Measurements from ENCODE around the gene TMEM9.

TMEM9 gene

DNA sequence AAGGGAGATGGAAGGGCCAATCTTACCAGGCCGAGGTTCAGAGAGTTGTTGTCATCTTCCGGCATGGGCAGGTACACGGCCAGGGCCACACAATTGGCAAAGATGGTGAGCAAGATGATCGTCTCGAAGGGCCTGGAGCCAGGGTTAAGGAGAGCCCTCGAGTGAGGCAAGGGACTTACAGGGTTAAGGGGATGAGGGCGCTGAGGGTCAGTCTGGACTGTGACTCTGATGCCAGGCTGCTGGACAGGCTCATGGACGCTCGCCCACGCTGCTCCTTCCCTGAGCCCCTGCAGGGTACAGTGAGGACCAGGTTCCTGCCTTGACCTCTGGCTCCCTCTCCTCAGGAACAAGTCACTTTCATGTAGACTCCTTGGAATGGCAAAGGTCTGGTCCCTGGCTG is 44.1 kb downstream of the TMEM9 start:
- DNase-seq (ENCODE audit: low read depth in 2 of 3, low spot score in 2 of 3) = no peak

DNA sequence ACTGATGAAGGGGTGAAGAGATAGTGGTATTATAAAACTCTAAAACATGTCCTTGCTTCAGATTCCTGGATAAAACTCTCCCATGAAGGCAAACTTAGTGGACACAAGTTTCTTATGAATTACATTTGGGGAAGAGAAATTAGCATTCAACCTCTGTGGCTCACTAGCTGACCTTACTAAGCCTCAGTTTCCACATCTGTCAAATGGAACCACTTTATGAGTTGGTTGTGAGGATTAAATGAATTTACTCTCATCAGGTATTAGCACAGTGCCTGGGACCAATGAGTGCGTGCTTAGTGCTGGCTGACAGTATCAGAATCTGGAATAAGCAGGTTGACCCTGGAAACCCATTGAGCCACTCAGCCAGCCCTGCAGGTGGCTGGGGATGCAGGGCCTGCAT is 44.6 kb downstream of the TMEM9 start:
- DNase-seq (ENCODE audit: low read depth in 2 of 3, low spot score in 2 of 3) = no peak

DNA sequence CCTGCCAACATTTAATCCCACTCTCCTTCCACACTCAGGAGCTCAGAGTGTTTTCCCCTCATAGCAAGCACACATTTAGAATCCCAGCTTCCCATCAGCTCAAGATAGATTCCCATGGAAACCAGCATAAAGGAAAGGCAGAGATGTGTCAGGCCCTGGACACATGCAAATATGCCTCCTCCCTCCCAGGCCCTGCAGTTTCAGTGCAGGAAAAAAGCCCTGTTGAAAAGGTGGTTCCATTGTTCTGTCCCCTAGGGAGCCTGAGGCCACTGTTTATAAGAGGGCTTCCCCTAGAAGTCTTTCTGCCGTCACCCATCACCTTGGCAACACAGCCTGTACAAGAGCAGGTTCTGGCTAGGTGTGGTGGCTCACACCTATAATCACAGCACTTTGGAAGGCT is 45.7 kb downstream of the TMEM9 start:
- no peak for DNase-seq (ENCODE audit: low read depth in 2 of 3, low spot score in 2 of 3)

DNA sequence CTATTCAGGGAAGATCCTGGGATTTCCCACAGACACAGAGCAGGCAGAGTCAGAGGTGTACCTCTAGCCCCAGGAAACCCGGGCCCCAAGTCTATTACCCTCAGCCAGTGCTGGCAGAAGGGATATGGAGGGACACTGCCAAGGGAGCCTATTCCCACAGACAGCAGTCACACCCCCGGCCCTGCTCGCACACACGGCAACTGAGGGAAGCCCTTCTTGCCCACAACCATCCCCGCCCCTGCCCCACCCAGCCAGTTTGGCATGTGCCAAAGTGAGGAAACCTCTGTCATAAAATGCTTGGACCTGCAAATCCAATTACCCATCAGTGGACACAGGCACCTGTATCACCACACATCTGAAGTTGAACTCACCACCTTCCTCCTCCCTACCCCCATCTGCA is 48.6 kb downstream of the TMEM9 start:
- no peak for DNase-seq (ENCODE audit: low read depth in 2 of 3, low spot score in 2 of 3)

DNA sequence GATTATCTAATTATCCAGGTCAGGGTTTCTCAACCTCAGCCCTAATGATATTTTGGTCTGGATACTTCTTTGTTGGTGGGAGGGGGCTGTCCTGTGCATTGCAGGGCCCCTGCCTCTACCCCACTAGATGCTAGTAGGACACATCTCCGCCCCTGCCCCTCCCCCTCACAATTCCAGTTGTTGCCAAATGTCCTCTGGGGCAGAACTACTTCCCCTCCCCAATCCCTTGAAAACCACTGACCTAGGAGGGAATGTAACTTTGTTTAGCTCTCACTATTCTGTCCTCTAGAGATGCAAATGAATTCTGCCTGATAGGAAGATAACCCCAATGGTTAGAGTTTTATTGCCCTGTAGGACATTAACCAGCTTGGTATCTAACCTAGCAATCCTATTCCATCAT is 50.1 kb downstream of the TMEM9 start:
- DNase-seq (ENCODE audit: low read depth in 2 of 3, low spot score in 2 of 3) = no peak

DNA sequence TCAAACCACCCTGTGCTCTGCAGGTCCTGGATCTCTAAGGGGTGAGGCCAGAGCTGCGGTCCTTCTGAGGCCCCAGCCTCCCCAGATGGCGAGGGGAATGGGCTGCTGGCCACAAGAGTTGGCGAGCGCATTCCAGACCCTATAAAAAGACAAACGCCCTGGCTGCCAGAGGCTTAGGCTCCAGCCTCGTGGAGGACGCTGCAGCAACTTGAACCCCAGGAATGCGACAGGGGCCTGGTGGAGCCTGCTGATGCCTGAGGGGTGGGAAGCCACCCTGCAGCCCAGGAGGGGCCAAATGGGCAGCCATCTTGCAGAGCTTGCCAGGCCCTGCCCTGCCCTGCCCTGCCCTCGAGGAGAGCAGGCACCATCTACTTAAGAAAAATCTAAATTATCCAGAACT is 50.6 kb downstream of the TMEM9 start:
- no peak for DNase-seq (ENCODE audit: low read depth in 2 of 3, low spot score in 2 of 3)

DNA sequence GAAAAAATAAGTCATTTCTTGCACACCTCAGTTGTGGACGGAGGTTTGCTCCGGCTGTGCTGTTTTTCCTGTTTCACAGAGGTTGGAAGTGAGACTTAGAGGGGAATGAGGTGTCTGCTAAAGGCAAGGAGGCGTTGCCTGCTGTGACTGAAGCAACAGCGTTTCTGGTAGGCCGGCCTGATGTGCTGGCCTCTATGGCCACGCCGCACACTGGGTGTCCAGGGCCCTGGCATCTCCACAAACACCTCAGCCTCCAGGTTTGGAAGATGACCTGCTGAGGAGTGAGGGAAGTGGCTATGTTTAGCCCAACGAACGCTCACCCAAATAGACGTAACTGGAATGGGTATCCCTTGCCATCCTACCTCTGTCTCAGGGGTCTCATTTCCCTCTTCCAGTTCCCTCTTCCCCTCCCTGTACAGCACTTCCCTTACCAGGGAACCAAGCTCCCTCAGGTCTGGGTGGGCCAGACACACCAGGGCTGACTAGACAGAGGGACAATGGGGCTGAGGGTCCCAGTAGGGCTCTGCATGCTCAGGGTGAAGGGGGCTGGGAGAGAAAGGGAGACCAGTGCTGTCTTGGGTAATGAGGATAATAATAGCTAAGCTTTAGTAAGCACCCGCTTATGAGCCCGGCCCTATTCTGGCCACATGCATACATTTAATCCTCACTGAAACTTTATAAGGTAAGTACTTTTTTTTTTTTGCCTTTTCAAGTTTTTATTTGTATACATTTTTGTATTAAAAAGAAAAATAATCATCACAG is 53.9 kb downstream of the TMEM9 start:
- DNase-seq (ENCODE audit: low read depth in 2 of 3, low spot score in 2 of 3) = no peak

DNA sequence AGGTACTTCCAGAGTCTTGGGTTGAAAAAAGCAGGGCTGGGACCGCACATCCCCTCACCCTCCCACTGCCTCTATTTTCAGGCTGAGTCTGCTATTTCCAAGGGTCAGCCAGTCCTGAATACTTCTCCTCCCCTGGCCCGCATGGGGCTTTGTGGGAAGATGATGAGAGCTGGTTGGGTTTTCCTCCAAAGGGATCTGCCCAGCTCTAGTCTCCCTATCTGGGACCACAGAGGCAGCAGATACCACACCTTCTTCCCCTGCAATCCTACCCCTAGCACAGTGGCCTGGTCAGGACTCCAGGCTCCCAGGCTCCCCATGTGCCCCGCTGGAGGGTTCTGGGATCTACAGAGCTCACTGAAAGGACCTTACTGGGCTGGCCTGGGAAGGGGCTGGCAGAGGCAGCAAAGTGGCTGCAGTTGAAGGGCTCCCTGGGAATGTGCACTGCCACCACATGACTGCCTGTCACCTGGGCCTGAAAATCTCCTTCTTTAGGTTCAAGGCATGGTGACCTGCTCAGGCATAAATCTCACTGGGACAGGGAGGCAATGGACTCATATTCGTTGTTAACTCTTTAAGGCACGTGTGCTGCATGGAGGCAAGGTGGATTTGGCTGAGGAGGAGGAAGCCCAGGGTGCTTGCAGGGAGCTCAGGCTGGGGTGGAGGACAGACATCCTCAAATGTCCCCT is 55.1 kb downstream of the TMEM9 start:
- DNase-seq (ENCODE audit: low read depth in 2 of 3, low spot score in 2 of 3) = no peak

DNA sequence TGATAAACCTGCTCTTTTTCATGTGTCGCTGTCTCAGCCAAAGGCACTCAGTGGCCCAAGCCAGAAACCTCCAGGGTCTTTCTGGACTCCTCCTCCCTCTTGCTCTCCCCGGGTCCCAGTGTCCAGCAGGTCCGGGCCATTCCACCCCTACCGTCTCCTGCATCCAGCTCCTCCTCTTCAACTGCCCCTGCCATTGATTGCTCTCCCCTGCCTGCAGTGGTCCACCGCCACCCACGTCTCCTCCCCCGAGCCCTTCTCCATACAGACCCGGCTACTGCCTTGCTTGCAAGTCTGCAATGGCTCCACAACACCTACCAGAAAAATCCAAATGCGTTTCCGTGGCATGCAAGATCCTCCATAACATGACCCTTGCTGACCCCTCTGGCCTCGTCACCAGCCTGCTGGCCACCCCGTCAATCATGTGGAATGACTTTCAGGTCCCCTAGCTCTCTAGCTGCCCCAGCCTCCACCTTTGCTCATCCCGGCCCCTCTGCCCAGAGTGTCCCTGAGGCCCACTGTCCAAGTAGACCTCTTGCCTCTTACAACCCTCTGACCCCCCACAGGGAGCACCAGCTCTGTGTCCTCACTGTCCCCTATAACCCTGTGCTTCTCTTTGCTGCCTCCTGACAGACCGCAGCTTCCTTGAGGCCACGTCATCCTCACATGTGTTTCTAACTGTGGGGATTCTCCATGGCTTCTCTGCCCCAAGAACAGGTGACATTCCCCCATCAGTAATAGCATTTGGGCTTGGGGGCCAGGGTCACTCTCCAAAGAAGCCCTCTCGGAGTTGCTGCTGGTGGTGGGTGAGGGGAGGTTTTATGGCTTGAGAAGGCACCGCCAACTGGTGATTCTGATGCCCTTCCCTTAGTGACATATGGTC is 57.1 kb downstream of the TMEM9 start:
- DNase-seq (ENCODE audit: low read depth in 2 of 3, low spot score in 2 of 3) = no peak

DNA sequence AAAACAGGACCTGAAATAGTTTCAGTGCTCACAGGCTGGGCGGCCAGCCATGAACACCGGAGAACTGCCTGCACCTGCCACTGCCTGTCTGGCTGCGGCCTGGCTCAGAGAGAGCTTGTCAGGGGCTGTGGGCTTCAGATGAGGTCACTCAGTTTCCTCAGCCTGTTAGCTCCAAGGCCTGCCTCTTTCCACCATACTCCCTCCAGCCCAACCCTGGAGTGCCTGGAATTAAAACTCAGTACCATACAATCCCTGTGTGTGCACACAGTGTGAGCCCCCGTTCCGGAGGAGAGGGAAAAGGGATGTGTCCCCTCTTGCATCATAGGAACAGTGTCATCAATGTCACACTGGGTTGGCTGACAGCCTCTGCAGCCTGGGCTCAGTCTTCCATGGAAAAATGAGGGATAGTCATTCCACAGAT is 58.2 kb downstream of the TMEM9 start:
- DNase-seq (ENCODE audit: low read depth in 2 of 3, low spot score in 2 of 3) = no peak

DNA sequence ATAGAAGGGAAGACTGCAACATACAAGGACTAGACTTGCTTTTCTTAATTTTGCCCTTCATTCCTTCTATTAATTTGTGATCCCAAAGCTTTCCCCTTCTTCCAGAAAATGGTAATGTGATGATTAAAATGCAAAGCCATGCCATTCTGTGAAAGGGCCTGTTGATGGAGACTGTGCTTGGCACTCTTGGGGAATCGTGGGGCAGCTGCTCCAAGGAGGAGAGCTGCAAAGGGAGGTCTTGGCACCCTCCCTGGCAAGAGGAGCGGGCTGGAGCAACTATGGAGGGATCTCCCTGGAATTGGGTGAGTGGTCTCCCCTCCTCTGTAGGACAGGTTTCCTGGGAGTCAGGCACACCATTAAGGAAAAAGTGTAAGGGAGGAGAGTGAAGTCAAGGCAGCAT is 58.7 kb downstream of the TMEM9 start:
- DNase-seq (ENCODE audit: low read depth in 2 of 3, low spot score in 2 of 3) = no peak

DNA sequence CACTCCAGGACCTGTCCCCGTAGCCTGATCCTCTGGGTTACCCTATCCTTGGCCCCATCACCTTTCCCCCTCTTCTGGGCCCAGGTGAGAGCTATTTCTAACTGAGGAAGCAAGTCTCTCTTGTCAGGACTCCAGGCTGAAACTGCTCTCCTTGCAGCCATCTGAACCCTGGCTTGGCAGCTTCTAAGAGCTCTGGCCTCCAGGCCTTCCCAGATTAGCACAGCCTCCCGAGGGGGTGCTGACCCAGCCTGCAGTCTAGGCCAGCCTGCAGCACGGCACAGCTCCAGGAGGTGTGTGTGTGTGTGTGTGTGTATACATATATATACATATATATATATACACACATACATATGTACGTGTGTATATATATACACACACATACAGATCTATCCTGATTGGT is 59.4 kb downstream of the TMEM9 start:
- DNase-seq (ENCODE audit: low read depth in 2 of 3, low spot score in 2 of 3) = no peak

DNA sequence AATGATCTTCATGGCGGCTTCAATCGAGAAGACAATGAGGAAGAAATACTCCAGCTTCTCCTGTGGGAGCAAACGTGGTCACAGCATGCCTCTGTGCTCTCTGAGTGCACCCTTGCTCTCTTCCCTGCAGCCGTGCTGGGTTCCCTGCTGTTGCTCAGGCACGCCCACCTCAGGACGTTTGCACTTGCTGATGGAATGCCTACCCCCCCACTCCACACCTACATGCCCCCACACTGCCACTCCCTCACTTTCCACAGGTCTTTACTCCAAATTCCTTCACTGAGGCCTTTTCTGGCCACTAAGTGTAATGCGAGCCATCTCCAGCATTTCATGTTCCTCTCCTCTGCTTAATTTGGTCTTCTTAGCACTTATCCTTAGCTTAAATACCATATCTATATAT is 60.3 kb downstream of the TMEM9 start:
- no peak for DNase-seq (ENCODE audit: low read depth in 2 of 3, low spot score in 2 of 3)

DNA sequence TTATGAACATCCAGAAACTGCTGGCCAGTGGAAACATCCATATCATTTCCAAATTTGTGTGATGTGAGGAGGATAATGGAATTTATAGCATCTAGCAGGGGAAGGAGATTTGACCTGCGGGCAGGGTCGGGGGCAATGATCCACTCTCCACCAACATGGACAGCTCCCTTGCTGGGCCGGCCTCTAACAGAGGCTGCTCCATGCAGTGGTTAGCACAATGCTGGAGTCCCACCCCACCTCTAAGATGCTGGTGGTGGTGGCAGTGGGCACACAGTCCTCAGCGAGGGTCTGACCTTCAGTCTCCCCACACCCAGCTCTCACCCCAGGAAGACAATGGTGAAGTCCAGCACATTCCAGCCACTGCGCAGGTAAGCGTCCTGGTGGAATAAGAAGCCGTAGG is 60.7 kb downstream of the TMEM9 start:
- DNase-seq (ENCODE audit: low read depth in 2 of 3, low spot score in 2 of 3) = no peak

DNA sequence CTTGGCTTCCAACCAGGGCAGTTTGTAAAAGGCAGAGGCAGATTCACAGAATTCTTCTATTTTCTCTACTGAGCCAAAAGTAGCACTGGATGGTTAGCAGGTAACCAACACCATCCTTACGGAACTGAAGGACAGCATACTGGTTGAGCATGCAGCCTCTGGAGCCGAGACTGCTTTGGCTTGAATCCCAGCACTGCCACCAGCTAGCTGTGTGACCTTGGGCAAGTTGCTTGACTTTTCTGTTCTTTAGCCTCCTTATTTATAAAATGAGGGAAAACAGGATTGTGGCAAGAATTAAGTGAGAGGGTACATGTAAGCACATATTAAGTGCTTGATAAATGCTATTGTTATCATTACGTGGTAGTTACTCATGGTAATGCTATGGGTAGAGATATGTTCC is 61.5 kb downstream of the TMEM9 start:
- DNase-seq (ENCODE audit: low read depth in 2 of 3, low spot score in 2 of 3) = no peak

DNA sequence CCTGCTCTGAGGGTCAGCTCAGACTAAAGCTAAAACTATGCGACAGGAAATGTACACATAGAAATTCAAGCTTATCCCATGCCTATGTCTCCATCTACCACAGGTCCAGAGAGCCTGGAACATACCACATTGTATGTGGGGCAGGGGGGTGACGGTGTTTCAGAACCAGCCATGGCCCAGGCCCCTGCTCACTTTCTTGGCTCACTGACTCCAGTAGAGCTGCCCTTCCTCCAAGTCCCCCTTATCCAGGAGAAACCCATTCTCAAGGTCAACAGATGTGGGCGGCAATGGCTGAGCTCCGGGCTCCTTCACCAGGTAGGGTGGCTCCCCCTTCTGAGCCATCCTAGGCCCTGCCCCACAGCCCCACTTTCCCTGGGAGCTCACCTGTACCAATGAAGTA is 63.0 kb downstream of the TMEM9 start:
- DNase-seq (ENCODE audit: low read depth in 2 of 3, low spot score in 2 of 3) = no peak

DNA sequence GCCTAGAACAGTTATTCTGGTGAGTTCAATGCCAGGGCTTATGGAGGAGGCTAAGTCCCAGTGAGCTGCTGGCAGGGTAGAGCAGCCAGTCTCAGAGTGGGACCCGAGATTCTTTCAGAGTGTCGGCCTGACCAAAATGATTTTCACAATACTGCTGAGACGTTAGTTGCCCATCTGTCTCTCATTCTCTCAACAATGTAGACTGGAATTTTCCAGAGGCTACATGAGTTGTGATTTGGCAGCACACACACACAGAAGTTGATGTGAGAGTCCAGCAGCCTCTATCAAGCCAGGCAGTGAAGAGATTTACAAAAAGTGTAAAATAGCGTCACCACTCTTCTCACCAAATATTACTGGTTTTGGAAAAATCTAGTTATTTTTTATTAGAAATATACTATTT is 63.7 kb downstream of the TMEM9 start:
- no peak for DNase-seq (ENCODE audit: low read depth in 2 of 3, low spot score in 2 of 3)

DNA sequence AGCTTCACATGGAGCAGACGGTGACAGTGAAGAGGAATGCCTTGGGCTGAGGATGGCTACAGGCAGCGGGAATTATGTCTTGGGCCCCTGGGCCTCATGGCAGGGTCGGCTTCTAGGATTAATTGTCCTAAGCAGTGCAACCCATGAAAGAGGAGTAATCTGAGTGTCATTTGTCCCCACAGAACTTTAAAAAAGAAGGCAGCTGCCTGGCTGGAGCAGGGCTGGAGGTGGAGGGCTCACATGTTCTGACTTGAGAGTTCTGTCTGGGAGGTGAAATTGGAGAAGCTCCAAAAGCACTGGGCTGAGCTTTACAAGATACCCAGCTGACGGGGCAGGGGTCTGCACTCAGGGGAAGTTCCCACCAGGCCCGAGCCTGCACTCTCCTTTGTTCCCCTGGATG is 64.7 kb downstream of the TMEM9 start:
- DNase-seq (ENCODE audit: low read depth in 2 of 3, low spot score in 2 of 3) = no peak

DNA sequence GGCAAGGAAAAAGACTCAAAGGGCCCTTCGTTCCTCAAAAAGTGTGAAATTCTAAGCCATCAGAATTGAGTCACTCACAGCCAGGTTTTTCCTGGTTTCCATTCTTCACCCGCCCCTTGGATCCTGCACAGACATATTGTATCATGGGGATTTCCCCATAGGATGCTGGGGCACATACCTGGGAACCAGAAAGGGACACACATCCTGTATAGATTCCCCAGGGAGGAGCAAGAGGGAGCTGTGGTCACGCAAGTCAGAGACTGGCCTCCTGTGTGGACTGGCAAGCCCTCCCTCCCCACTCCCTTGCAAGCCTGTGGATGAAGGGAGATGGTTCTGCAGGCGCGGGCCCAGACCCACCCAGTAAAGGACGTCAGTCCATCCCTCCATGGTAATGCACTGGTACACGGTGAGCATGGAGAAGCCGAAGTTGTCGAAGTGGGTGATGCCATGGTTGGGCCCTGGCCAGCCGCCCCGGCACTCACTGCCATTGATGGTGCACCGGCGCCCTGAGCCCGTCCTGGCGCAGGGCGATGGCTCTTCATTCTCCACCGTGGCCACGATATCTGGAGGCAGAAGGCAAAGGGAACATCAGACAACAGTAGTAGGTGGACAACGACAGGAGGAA is 65.3 kb downstream of the TMEM9 start:
- DNase-seq (ENCODE audit: low read depth in 2 of 3, low spot score in 2 of 3) = no peak

DNA sequence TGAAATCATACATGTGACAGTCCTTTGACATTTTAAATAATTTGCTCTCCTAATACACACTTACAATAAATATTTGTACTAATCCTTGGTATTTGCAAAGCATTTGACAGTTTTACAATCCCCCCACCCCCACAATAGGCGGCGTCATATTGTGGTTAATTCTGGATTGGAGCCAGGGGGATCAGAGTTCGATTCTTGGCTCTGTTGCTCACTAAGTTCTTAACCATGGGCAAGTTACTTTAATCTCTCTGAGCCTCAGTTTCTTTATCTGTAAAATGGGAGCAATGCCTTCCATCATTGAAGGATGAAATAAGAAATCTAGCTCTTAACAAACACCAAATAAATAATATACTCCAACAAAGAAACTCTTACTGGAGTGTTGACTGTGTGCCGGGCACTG is 65.9 kb downstream of the TMEM9 start:
- no peak for DNase-seq (ENCODE audit: low read depth in 2 of 3, low spot score in 2 of 3)

DNA sequence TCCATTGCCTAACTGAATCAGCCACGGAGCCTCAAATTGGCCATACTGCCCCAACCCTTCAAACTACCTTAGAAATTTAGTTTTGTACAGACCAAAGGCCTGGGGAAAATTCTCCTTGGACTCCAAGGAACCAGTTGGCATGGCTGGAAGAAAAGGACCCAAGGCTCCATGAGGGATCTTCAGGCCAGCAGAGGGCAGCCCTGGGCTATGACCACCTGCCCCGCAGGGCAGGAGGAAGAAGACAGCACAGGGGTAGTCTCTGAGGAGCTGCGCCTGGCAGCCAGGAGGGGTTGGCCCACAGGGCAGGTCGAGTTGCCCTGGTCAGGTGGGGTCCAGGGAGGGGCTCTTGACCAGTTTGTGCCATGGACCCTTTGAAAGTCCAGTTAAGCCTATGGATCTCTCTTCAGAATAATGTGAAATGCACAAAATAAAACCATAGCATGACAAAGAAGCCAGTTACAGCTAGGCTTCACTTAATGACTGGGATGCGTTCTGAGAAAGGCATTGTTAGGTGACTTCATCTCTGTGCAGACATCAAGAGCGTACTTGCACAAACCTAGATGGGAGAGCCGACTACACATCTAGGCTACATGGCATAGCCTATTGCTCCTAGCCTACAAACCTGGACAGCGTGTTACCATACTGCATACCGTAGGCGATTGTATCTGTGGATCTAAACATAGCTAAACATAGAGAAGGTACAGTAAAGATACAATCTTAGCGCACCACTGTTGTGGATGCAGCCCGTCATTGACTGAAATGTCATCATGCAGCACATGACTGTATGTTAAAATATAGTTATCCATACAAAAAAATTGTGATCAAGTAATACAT is 68.2 kb downstream of the TMEM9 start:
- DNase-seq (ENCODE audit: low read depth in 2 of 3, low spot score in 2 of 3) = peak in 1 of 3 experiments; percentile 6
